ENCODE measurements around the gene TEX261.
A peak's percentile ranks its signal among the peaks of the same experiment; 100 is the strongest.

TEX261 gene

DNA sequence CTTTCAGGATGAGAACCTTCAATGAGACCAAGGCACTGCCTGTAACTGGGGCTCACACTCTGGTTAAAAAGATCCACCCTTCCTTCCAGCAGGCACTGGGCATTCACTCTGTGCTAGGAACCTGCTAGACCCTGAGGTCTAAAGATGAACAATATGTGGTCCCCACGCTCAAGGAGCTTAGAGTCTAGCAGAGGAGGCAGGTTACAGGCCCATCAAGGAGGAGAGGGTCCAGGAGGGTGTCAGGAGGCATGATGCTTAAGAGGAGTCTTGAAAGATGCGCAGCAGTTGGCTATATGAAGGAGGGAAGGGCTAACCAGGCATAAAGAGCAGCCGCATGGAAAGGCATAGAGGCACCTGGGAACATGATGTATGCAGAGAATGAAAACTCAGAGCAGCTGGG is 11.7 kb downstream of the TEX261 start:
- H3K9ac ChIP-seq (ENCODE audit: low read depth in 1 of 2, low read length in 2 of 2), result no peak overlapping the region
- H3K4me3 ChIP-seq (ENCODE audit: low read depth in 1 of 2, low read length in 2 of 2), result no peak overlapping the region
- peaks cover 9 to 23% of the 10 kb centered on the region in 2 donors for H3K36me3 ChIP-seq (ENCODE audit: control insufficient read depth in 1 of 2, insufficient read depth in 2 of 2, low read length in 2 of 2)
- no peak overlapping the region for H3K27ac ChIP-seq (ENCODE audit: low read depth, low read length)
- no peaks in the 10 kb centered on the region for H3K27me3 ChIP-seq (ENCODE audit: control insufficient read depth in 1 of 2, insufficient read depth in 2 of 2, low read length in 2 of 2)
- H3K9me3 ChIP-seq (ENCODE audit: control insufficient read depth in 1 of 2, low read length in 2 of 2), result no peaks in the 10 kb centered on the region
- peaks cover 3 to 13% of the 10 kb centered on the region in 2 donors for H3K4me1 ChIP-seq (ENCODE audit: control insufficient read depth in 1 of 2, insufficient read depth in 2 of 2, low read length in 2 of 2)

DNA sequence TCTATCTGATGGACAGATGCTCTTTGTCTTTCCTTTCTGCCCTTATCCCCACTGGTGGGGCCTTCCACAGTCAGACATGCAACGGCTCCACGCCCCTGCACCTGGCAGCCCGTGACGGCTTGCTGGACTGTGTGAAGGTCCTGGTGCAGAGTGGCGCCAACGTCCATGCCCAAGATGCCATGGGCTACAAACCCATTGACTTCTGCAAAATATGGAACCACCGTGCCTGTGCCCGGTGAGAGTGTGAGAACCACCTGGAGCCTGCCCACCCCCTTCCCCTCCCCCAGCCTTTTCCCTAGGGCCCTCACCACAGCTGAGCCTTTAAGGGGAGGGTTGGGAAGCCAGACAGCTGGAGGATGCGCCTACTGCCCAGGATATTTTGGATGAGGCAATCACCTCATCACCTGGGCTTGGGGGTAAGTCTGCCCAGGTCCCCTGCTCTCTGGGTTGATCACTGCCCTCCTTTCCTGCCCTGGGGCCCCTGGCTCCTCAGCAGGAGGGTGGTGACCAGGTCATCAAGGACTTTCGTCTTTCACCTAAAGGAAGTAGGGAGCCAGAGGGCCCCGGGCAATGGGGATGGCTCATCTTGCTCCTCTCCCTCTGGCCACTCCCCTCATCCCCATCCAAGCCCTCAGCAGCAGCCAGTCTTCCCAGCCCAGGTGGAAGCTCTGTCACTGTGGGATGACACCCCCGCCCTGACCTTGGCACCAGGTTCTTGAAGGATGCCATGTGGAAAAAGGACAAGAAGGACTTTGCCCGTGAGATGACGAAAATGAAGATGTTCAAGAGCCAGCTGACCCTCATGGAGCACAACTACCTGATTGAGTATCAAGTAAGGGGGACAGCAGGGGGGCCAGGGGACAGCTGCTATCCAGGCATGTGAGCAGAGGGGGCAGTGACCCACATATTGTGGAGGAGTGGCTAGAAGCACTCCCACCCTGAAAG is 12.5 kb downstream of the TEX261 start:
- H3K4me1 ChIP-seq (ENCODE audit: control insufficient read depth in 1 of 2, insufficient read depth in 2 of 2, low read length in 2 of 2), result peaks cover 7 to 20% of the 10 kb centered on the region in 2 donors
- H3K36me3 ChIP-seq (ENCODE audit: control insufficient read depth in 1 of 2, insufficient read depth in 2 of 2, low read length in 2 of 2), result peaks cover 6 to 14% of the 10 kb centered on the region in 2 donors

DNA sequence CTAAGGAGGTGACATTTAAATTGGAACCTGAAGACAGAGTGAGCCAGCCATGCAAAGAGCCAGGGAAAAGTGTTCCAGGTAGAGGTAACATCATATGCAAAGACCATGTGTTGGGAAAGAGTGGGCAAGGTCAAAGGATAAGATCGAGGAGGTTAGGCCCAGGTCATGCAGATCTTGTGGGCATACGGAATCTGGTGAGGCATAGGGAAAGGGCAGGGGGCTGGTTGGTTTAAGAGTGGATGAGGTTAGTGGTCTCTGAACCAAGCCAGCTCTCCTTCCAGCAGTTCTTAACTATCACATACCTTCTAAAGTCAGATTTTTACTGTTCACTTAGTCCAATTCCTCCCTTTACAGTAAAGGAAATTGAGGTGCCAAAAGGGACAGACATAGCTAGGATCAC is 13.3 kb downstream of the TEX261 start:
- Histone ChIP-seq H3K4me1 (ENCODE audit: control insufficient read depth in 1 of 2, insufficient read depth in 2 of 2, low read length in 2 of 2) (peaks cover 7 to 22% of the 10 kb centered on the region in 2 donors), H3K36me3 (ENCODE audit: control insufficient read depth in 1 of 2, insufficient read depth in 2 of 2, low read length in 2 of 2) (peaks cover 0 to 7% of the 10 kb centered on the region in 2 donors), H3K9ac (ENCODE audit: low read depth in 1 of 2, low read length in 2 of 2) (no peak overlapping the region), H3K27me3 (ENCODE audit: control insufficient read depth in 1 of 2, insufficient read depth in 2 of 2, low read length in 2 of 2) (no peaks in the 10 kb centered on the region), H3K4me3 (ENCODE audit: low read depth in 1 of 2, low read length in 2 of 2) (no peak overlapping the region), H3K27ac (ENCODE audit: low read depth, low read length) (no peak overlapping the region), H3K9me3 (ENCODE audit: control insufficient read depth in 1 of 2, low read length in 2 of 2) (no peaks in the 10 kb centered on the region)

More for the DNA sequence above, 12.5 kb downstream of the TEX261 start:
- Histone ChIP-seq H3K4me3 (ENCODE audit: low read depth in 1 of 2, low read length in 2 of 2) (no peak overlapping the region), H3K9ac (ENCODE audit: low read depth in 1 of 2, low read length in 2 of 2) (no peak overlapping the region), H3K27ac (ENCODE audit: low read depth, low read length) (no peak overlapping the region), H3K9me3 (ENCODE audit: control insufficient read depth in 1 of 2, low read length in 2 of 2) (no peaks in the 10 kb centered on the region), H3K27me3 (ENCODE audit: control insufficient read depth in 1 of 2, insufficient read depth in 2 of 2, low read length in 2 of 2) (no peaks in the 10 kb centered on the region)

DNA sequence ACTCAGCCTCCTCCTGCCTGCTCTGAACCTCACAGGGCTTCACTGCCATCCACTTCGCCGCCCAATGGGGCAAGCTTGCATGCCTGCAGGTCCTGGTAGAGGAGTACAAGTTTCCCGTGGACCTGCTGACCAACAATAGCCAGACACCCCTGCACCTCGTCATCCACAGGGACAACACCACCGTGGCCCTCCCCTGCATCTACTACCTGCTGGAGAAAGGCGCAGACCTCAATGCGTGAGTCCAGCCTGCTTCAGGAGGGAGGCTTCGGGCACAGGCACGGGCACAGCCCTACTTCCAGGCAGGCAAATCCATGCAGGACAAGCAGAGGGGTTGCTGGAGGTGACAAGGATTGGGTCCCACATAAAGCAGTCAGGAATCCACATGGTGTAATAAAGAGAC is 15.0 kb downstream of the TEX261 start:
- Histone ChIP-seq H3K4me1 (ENCODE audit: control insufficient read depth in 1 of 2, insufficient read depth in 2 of 2, low read length in 2 of 2) (peaks cover 7 to 19% of the 10 kb centered on the region in 2 donors), H3K4me3 (ENCODE audit: low read depth in 1 of 2, low read length in 2 of 2) (no peak overlapping the region), H3K27ac (ENCODE audit: low read depth, low read length) (no peak overlapping the region)

DNA sequence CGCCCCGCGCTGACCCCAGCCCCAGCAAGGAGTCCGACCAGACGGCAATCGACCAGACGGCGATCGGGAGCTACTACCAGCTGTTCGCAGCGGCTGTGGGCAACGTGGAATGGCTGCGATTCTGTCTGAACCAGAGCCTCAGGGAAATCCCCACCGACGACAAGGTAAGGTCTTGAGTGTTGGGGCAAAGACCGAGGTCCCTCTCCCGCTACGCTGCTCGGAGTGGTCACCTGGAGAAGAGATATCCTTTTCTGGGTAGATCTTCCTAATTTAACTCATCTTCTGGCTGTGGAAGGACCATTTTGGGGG is 15.5 kb downstream of the TEX261 start:
- H3K36me3 ChIP-seq (ENCODE audit: control insufficient read depth in 1 of 2, insufficient read depth in 2 of 2, low read length in 2 of 2), result peaks cover 0 to 3% of the 10 kb centered on the region in 2 donors
- H3K4me1 ChIP-seq (ENCODE audit: control insufficient read depth in 1 of 2, insufficient read depth in 2 of 2, low read length in 2 of 2), result peaks cover 7 to 17% of the 10 kb centered on the region in 2 donors
- H3K4me3 ChIP-seq (ENCODE audit: low read depth in 1 of 2, low read length in 2 of 2), result peak overlapping the region; percentile 56 to 79
- peak overlapping the region; percentile 51 to 55 for H3K9ac ChIP-seq (ENCODE audit: low read depth in 1 of 2, low read length in 2 of 2)
- H3K9me3 ChIP-seq (ENCODE audit: control insufficient read depth in 1 of 2, low read length in 2 of 2), result no peaks in the 10 kb centered on the region
- H3K27ac ChIP-seq (ENCODE audit: low read depth, low read length), result no peak overlapping the region
- no peaks in the 10 kb centered on the region for H3K27me3 ChIP-seq (ENCODE audit: control insufficient read depth in 1 of 2, insufficient read depth in 2 of 2, low read length in 2 of 2)

More for the DNA sequence above, 15.0 kb downstream of the TEX261 start:
- Histone ChIP-seq H3K27me3 (ENCODE audit: control insufficient read depth in 1 of 2, insufficient read depth in 2 of 2, low read length in 2 of 2) (no peaks in the 10 kb centered on the region), H3K36me3 (ENCODE audit: control insufficient read depth in 1 of 2, insufficient read depth in 2 of 2, low read length in 2 of 2) (peaks cover 0 to 3% of the 10 kb centered on the region in 2 donors), H3K9ac (ENCODE audit: low read depth in 1 of 2, low read length in 2 of 2) (no peak overlapping the region), H3K9me3 (ENCODE audit: control insufficient read depth in 1 of 2, low read length in 2 of 2) (no peaks in the 10 kb centered on the region)

DNA sequence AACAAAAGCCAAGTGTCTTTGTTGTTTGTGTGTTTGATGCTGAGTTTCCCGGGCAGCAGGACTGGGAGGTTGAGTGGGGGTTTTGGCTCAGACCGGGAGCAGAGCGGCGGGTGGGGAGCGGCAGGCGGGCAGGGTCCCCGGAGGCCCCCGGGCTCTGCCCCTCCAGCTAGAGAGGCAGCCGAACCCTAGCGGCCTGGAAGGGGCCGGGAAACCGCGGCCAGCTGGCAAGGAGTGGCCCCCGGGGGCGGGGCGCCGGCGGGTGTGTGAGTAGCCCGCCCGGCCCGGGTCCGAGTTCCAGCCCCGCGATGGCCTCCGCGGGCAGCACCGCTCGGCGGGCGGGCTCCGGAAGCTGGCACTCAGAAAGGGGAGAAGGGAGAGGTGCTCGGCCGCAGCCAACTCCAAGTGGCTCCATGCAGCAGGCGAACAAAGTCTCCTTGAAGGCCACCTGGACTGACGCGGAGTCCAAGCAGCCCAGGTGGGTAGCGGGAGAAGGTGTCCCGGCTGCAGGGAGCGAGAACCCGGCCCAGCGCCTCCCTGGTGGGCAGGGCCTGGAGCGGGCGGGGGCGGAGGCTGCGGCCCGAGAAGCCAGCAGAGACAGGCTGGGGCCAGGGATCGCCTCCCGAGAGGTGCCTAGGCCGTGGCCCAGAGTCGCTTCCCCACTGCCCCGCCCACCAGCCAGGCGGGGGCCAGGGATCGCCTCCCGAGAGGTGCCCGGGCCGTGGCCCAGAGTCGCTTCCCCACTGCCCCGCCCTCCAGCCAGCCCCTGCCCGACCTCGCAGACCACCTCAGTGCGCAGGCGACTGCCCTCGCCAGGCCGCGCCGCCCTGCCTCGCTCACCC is 16.1 kb downstream of the TEX261 start, which contains the start of gene ANKRD53:
ANKRD53 (plus strand) TSS at position 290 of the 839 bp plus-strand sequence; CDS start at position 306, 16 bp downstream.
- no peaks in the 10 kb centered on the region for H3K9me3 ChIP-seq (ENCODE audit: control insufficient read depth in 1 of 2, low read length in 2 of 2)
- H3K27me3 ChIP-seq (ENCODE audit: control insufficient read depth in 1 of 2, insufficient read depth in 2 of 2, low read length in 2 of 2), result no peaks in the 10 kb centered on the region
- peak within 1 kb of the TSS; percentile 63 to 77 for H3K9ac ChIP-seq (ENCODE audit: low read depth in 1 of 2, low read length in 2 of 2)
- H3K4me1 ChIP-seq (ENCODE audit: control insufficient read depth in 1 of 2, insufficient read depth in 2 of 2, low read length in 2 of 2), result peaks cover 7 to 17% of the 10 kb centered on the region in 2 donors
- H3K27ac ChIP-seq (ENCODE audit: low read depth, low read length), result peak within 1 kb of the TSS; percentile 34
- H3K36me3 ChIP-seq (ENCODE audit: control insufficient read depth in 1 of 2, insufficient read depth in 2 of 2, low read length in 2 of 2), result no peaks in the 10 kb centered on the region
- H3K4me3 ChIP-seq (ENCODE audit: low read depth in 1 of 2, low read length in 2 of 2), result peak within 1 kb of the TSS; percentile 56 to 79

DNA sequence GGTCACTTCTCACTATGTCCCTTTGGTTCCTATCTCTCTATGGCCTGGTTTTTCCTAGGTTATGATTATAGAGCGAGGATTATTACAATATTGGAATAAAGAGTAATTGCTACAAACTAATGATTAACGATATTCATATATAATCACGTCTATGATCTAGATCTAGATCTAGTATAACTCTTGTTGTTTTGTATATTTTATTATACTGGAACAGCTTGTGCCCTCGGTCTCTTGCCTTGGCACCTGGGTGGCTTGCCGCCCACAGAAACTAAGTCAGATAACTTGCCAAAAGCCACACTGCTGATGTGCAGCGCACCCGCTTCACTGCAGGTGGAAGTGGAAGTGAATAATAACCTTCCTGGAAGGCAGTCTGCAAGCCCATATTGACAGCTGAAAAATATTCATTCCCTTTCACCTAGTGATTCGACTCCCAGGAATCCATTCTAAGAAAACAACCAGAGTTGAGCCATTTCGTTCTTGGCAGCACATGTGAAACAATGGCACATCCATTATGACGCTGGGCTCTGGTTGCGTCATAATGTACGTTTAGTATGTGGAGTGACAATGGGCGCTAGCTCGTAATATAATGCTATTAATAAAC is 17.0 kb downstream of the TEX261 start:
- H3K4me1 ChIP-seq (ENCODE audit: control insufficient read depth in 1 of 2, insufficient read depth in 2 of 2, low read length in 2 of 2), result peaks cover 7 to 17% of the 10 kb centered on the region in 2 donors
- H3K4me3 ChIP-seq (ENCODE audit: low read depth in 1 of 2, low read length in 2 of 2), result peak overlapping the region; percentile 56 to 79
- no peaks in the 10 kb centered on the region for H3K36me3 ChIP-seq (ENCODE audit: control insufficient read depth in 1 of 2, insufficient read depth in 2 of 2, low read length in 2 of 2)
- peak overlapping the region; percentile 63 to 77 for H3K9ac ChIP-seq (ENCODE audit: low read depth in 1 of 2, low read length in 2 of 2)
- H3K27me3 ChIP-seq (ENCODE audit: control insufficient read depth in 1 of 2, insufficient read depth in 2 of 2, low read length in 2 of 2), result no peaks in the 10 kb centered on the region
- H3K27ac ChIP-seq (ENCODE audit: low read depth, low read length), result no peak overlapping the region
- H3K9me3 ChIP-seq (ENCODE audit: control insufficient read depth in 1 of 2, low read length in 2 of 2), result no peaks in the 10 kb centered on the region

DNA sequence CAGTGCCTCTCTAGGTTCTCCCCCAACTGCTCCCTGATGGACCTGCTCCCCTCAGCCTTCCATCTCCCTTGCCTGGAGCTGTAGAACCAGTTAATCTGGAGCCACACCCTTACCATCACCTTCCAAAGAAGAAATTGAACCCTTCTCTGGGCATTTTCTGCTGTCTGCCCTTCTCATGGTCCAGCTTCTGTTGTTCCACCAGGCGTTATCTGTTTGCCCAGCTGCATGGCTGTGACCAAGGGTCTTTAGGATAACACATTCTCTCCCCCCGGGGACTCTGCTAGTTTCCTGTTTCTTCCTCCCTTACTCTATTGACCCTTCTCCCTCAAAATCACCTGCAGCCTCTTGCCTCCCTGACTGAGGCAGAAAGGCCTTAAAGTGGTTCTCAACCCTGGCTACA is 19.4 kb downstream of the TEX261 start:
- Histone ChIP-seq H3K9me3 (ENCODE audit: control insufficient read depth in 1 of 2, low read length in 2 of 2) (no peaks in the 10 kb centered on the region), H3K4me3 (ENCODE audit: low read depth in 1 of 2, low read length in 2 of 2) (no peak overlapping the region), H3K4me1 (ENCODE audit: control insufficient read depth in 1 of 2, insufficient read depth in 2 of 2, low read length in 2 of 2) (peaks cover 7 to 17% of the 10 kb centered on the region in 2 donors), H3K27ac (ENCODE audit: low read depth, low read length) (no peak overlapping the region), H3K36me3 (ENCODE audit: control insufficient read depth in 1 of 2, insufficient read depth in 2 of 2, low read length in 2 of 2) (no peaks in the 10 kb centered on the region), H3K27me3 (ENCODE audit: control insufficient read depth in 1 of 2, insufficient read depth in 2 of 2, low read length in 2 of 2) (no peaks in the 10 kb centered on the region), H3K9ac (ENCODE audit: low read depth in 1 of 2, low read length in 2 of 2) (no peak overlapping the region)

DNA sequence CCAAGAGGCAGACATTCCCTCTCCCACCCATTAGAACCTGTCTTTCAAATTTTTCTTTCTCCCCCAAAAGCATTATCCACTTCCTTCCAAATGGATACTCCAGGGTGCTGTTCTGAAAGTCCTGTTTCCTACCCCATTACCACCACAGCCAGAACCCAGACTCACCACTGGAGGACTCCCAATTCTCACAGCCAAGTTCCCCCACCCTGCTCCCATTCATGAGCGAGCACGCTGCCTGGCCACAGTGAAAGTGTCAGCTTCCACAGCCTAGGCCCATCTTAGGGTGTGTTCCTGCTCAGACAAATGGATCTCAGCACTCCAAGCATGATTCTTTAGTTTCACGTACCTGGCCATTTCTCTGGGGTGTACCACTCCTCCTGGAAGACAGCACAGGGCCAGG is 20.1 kb downstream of the TEX261 start:
- no peak overlapping the region for H3K4me3 ChIP-seq (ENCODE audit: low read depth in 1 of 2, low read length in 2 of 2)
- peaks cover 7 to 17% of the 10 kb centered on the region in 2 donors for H3K4me1 ChIP-seq (ENCODE audit: control insufficient read depth in 1 of 2, insufficient read depth in 2 of 2, low read length in 2 of 2)
- H3K9ac ChIP-seq (ENCODE audit: low read depth in 1 of 2, low read length in 2 of 2), result no peak overlapping the region
- H3K27me3 ChIP-seq (ENCODE audit: control insufficient read depth in 1 of 2, insufficient read depth in 2 of 2, low read length in 2 of 2), result no peaks in the 10 kb centered on the region
- no peak overlapping the region for H3K27ac ChIP-seq (ENCODE audit: low read depth, low read length)
- H3K9me3 ChIP-seq (ENCODE audit: control insufficient read depth in 1 of 2, low read length in 2 of 2), result no peaks in the 10 kb centered on the region
- no peaks in the 10 kb centered on the region for H3K36me3 ChIP-seq (ENCODE audit: control insufficient read depth in 1 of 2, insufficient read depth in 2 of 2, low read length in 2 of 2)

Measured in duodenal mucosa (tissue), 2 donors.